ENCODE data around the gene PLD2.

PLD2 gene

GRCh38 chr17:4782652-4783051 is 24.3 kb upstream of the PLD2 start:
- Histone ChIP-seq H3K27ac (ENCODE audit: low read length) (no peak overlapping the region), H3K9ac (ENCODE audit: low read length) (no peak overlapping the region), H3K27me3 (ENCODE audit: control insufficient read depth, insufficient read depth, low read length) (peaks cover 26% of the 10 kb centered on the region), H3K9me3 (ENCODE audit: control insufficient read depth, low read depth, low read length) (no peaks in the 10 kb centered on the region), H3K4me1 (ENCODE audit: control insufficient read depth, low read depth, low read length) (no peaks in the 10 kb centered on the region), H3K36me3 (ENCODE audit: control insufficient read depth, low read depth, low read length) (no peaks in the 10 kb centered on the region), H3K4me3 (ENCODE audit: low read length) (no peak overlapping the region)

- Histone ChIP-seq H3K9ac (ENCODE audit: low read length) (no peak overlapping the region), H3K4me1 (ENCODE audit: control insufficient read depth, low read depth, low read length) (no peaks in the 10 kb centered on the region), H3K4me3 (ENCODE audit: low read length) (no peak overlapping the region), H3K27me3 (ENCODE audit: control insufficient read depth, insufficient read depth, low read length) (peaks cover 54% of the 10 kb centered on the region), H3K36me3 (ENCODE audit: control insufficient read depth, low read depth, low read length) (no peaks in the 10 kb centered on the region), H3K9me3 (ENCODE audit: control insufficient read depth, low read depth, low read length) (no peaks in the 10 kb centered on the region), H3K27ac (ENCODE audit: low read length) (no peak overlapping the region)
Observed at GRCh38 chr17:4785311-4786105, 21.4 kb upstream of the PLD2 start.

GRCh38 chr17:4786106-4786511 is 20.8 kb upstream of the PLD2 start, which contains the start of gene VMO1:
Gene VMO1 (minus strand): TSS chr17:4786364. CDS start chr17:4786352, 12 bp downstream.
- H3K27ac ChIP-seq (ENCODE audit: low read length) = no peak within 1 kb of the TSS
- no peaks in the 10 kb centered on the region for H3K4me1 ChIP-seq (ENCODE audit: control insufficient read depth, low read depth, low read length)
- no peak within 1 kb of the TSS for H3K9ac ChIP-seq (ENCODE audit: low read length)
- H3K4me3 ChIP-seq (ENCODE audit: low read length) = no peak within 1 kb of the TSS
- H3K36me3 ChIP-seq (ENCODE audit: control insufficient read depth, low read depth, low read length) = no peaks in the 10 kb centered on the region
- no peaks in the 10 kb centered on the region for H3K9me3 ChIP-seq (ENCODE audit: control insufficient read depth, low read depth, low read length)
- peaks cover 60% of the 10 kb centered on the region for H3K27me3 ChIP-seq (ENCODE audit: control insufficient read depth, insufficient read depth, low read length)

DNA sequence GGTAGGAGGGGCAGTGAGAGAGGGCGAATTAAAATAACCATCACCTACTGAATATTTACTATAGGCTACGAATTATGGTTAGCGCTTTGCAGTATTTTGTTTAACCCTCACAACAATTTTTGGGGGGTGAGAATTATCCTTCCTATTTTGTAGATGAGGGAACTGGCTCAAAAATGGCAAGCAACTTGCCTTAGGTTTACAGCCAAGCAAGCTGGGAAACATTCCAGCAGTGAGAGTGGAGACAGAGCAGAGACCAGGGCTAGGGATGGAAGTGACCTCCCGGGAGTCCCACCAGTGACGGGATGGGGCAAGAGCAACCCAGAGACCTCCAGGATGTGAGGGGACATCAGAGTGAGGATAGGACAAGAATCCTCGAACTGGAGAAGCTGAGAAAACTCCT is 20.4 kb upstream of the PLD2 start:
- H3K36me3 ChIP-seq (ENCODE audit: control insufficient read depth, low read depth, low read length) = no peaks in the 10 kb centered on the region
- H3K4me1 ChIP-seq (ENCODE audit: control insufficient read depth, low read depth, low read length) = no peaks in the 10 kb centered on the region
- no peaks in the 10 kb centered on the region for H3K9me3 ChIP-seq (ENCODE audit: control insufficient read depth, low read depth, low read length)
- no peak overlapping the region for H3K27ac ChIP-seq (ENCODE audit: low read length)
- H3K9ac ChIP-seq (ENCODE audit: low read length) = no peak overlapping the region
- no peak overlapping the region for H3K4me3 ChIP-seq (ENCODE audit: low read length)
- peaks cover 64% of the 10 kb centered on the region for H3K27me3 ChIP-seq (ENCODE audit: control insufficient read depth, insufficient read depth, low read length)

GRCh38 chr17:4788159-4788806 is 18.7 kb upstream of the PLD2 start:
- H3K9me3 ChIP-seq (ENCODE audit: control insufficient read depth, low read depth, low read length) = no peaks in the 10 kb centered on the region
- peaks cover 75% of the 10 kb centered on the region for H3K27me3 ChIP-seq (ENCODE audit: control insufficient read depth, insufficient read depth, low read length)
- H3K9ac ChIP-seq (ENCODE audit: low read length) = no peak overlapping the region
- no peaks in the 10 kb centered on the region for H3K4me1 ChIP-seq (ENCODE audit: control insufficient read depth, low read depth, low read length)
- no peaks in the 10 kb centered on the region for H3K36me3 ChIP-seq (ENCODE audit: control insufficient read depth, low read depth, low read length)
- peak overlapping the region; percentile 73 for H3K4me3 ChIP-seq (ENCODE audit: low read length)
- H3K27ac ChIP-seq (ENCODE audit: low read length) = no peak overlapping the region

DNA sequence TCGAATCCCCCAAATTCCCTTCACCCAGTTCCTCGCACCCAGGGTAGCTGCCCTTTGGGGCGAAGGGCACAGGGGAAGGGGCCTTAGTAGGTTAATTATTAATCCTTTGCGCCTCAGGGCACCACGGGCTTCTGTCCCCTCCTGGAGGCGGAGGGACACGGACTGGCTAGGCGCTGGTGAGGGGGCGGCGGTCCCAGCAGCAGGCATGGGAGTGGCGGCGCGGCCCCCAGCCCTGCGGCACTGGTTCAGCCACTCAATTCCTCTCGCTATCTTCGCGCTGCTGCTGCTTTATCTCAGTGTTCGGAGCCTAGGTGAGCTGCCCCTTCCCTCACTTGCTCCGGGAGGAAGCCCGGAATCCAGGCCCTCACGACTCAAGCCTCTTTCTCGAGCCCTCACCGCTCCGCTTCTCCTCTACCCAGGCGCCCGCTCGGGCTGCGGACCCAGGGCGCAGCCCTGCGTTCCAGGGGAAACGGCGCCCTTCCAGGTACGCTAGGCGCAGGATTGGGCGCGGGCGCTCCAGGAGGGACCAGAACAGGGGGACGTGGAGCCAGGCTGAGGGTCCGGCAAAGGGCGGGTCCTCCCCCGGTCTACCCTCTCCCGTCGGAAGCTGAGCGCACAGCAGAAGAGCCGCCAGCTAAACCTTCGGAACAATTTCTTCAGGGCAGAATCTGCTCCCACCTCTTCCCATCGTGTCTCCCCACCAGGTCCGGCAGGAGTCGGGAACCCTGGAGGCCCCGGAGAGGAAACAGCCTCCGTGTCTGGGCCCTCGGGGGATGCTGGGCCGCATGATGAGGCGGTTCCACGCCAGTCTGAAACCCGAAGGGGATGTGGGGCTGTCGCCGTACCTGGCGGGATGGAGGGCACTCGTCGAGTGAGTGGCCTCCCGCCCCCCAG is 17.9 kb upstream of the PLD2 start, which contains the start of gene GLTPD2:
Gene GLTPD2 (plus strand): TSS at position 158 of the 894 bp plus-strand sequence. CDS start 48 bp downstream, at position 206.
- no peaks in the 10 kb centered on the region for H3K4me1 ChIP-seq (ENCODE audit: control insufficient read depth, low read depth, low read length)
- H3K9ac ChIP-seq (ENCODE audit: low read length) = no peak within 1 kb of the TSS
- no peaks in the 10 kb centered on the region for H3K9me3 ChIP-seq (ENCODE audit: control insufficient read depth, low read depth, low read length)
- peak within 1 kb of the TSS; percentile 73 for H3K4me3 ChIP-seq (ENCODE audit: low read length)
- peaks cover 74% of the 10 kb centered on the region for H3K27me3 ChIP-seq (ENCODE audit: control insufficient read depth, insufficient read depth, low read length)
- no peak within 1 kb of the TSS for H3K27ac ChIP-seq (ENCODE audit: low read length)
- no peaks in the 10 kb centered on the region for H3K36me3 ChIP-seq (ENCODE audit: control insufficient read depth, low read depth, low read length)

GRCh38 chr17:4789701-4789950 is 17.3 kb upstream of the PLD2 start:
- H3K4me3 ChIP-seq (ENCODE audit: low read length) = peak overlapping the region; percentile 73
- H3K4me1 ChIP-seq (ENCODE audit: control insufficient read depth, low read depth, low read length) = no peaks in the 10 kb centered on the region
- no peak overlapping the region for H3K27ac ChIP-seq (ENCODE audit: low read length)
- no peak overlapping the region for H3K9ac ChIP-seq (ENCODE audit: low read length)
- peaks cover 74% of the 10 kb centered on the region for H3K27me3 ChIP-seq (ENCODE audit: control insufficient read depth, insufficient read depth, low read length)
- no peaks in the 10 kb centered on the region for H3K9me3 ChIP-seq (ENCODE audit: control insufficient read depth, low read depth, low read length)
- H3K36me3 ChIP-seq (ENCODE audit: control insufficient read depth, low read depth, low read length) = no peaks in the 10 kb centered on the region

DNA sequence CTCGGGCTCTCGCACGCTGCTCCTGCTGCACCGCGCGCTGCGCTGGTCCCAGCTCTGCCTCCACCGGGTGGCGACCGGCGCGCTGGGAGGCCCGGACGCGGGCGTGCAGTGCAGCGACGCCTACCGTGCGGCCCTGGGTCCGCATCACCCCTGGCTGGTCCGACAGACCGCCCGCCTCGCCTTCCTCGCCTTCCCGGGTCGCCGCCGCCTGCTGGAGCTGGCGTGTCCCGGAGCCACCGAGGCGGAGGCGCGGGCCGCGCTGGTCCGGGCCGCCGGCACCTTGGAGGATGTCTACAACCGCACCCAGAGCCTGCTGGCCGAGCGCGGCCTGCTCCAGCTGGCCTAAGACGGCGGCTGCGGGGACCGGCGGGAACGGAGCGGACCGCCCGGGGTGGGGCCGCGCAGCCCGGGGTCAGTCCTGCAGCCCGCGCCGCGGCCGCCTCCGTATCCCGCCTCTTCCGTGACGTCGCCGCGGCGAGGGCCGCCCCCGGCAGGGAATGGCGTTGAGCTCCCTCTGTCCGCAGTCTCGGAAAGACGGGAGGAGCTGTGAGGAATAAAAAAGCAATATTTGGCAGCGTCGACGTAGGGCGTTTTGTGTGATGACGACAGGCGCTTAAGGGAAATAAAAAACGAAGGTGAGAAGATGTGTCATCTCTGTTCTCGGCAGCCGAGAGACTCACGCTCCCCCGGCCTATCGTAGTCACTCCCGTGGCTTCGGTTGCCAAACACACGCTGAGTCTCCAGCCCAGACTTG is 16.8 kb upstream of the PLD2 start:
- Histone ChIP-seq H3K9me3 (ENCODE audit: control insufficient read depth, low read depth, low read length) (no peaks in the 10 kb centered on the region), H3K4me1 (ENCODE audit: control insufficient read depth, low read depth, low read length) (no peaks in the 10 kb centered on the region), H3K36me3 (ENCODE audit: control insufficient read depth, low read depth, low read length) (no peaks in the 10 kb centered on the region), H3K9ac (ENCODE audit: low read length) (peak overlapping the region; percentile 45), H3K27me3 (ENCODE audit: control insufficient read depth, insufficient read depth, low read length) (peaks cover 74% of the 10 kb centered on the region), H3K27ac (ENCODE audit: low read length) (no peak overlapping the region), H3K4me3 (ENCODE audit: low read length) (peak overlapping the region; percentile 73)

DNA sequence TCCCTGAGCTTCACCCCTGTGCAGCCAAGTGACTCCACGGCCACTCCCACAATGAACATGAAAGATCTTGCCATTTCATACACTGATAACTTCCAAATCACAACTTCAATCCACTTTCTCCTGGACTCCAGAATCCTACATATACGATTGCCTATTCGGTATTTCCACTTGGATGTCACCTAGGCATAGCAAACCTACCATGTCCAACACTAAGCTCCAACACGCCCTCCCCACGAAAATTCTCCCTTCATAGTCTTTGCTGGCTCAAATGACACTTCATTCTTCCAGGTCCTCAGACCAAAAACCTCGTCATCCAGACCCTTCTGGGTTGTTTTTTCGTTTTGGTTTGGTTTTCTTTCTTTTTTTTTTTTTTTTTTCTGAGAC is 16.3 kb upstream of the PLD2 start:
- Histone ChIP-seq H3K27ac (ENCODE audit: low read length) (no peak overlapping the region), H3K27me3 (ENCODE audit: control insufficient read depth, insufficient read depth, low read length) (peaks cover 73% of the 10 kb centered on the region), H3K4me3 (ENCODE audit: low read length) (peak overlapping the region; percentile 73), H3K36me3 (ENCODE audit: control insufficient read depth, low read depth, low read length) (no peaks in the 10 kb centered on the region), H3K9ac (ENCODE audit: low read length) (no peak overlapping the region), H3K9me3 (ENCODE audit: control insufficient read depth, low read depth, low read length) (no peaks in the 10 kb centered on the region), H3K4me1 (ENCODE audit: control insufficient read depth, low read depth, low read length) (no peaks in the 10 kb centered on the region)

DNA sequence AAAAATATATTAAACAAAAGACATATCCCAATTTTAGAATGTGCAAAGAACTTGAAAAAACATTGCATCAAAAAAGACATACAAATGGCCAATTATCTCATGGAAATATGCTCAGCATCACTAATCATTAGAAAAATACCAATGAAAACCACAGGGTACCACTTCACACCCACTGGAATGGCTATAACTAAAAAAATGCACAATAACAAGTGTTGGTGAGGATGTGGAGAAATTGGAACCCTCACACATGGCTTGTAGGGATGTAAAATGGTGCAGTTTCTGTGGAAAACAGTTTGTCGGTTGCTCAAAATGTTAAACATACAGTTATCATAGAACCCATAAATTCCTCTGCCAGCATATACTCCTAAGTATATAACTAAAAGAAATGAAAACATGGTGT is 11.8 kb upstream of the PLD2 start:
- Histone ChIP-seq H3K27me3 (ENCODE audit: control insufficient read depth, insufficient read depth, low read length) (peaks cover 29% of the 10 kb centered on the region), H3K36me3 (ENCODE audit: control insufficient read depth, low read depth, low read length) (peaks cover 18% of the 10 kb centered on the region), H3K27ac (ENCODE audit: low read length) (no peak overlapping the region), H3K4me1 (ENCODE audit: control insufficient read depth, low read depth, low read length) (no peaks in the 10 kb centered on the region), H3K9me3 (ENCODE audit: control insufficient read depth, low read depth, low read length) (no peaks in the 10 kb centered on the region), H3K9ac (ENCODE audit: low read length) (no peak overlapping the region), H3K4me3 (ENCODE audit: low read length) (no peak overlapping the region)

GRCh38 chr17:4796552-4796920 is 10.4 kb upstream of the PLD2 start:
- Histone ChIP-seq H3K36me3 (ENCODE audit: control insufficient read depth, low read depth, low read length) (peaks cover 18% of the 10 kb centered on the region), H3K9me3 (ENCODE audit: control insufficient read depth, low read depth, low read length) (no peaks in the 10 kb centered on the region), H3K27me3 (ENCODE audit: control insufficient read depth, insufficient read depth, low read length) (peaks cover 15% of the 10 kb centered on the region), H3K9ac (ENCODE audit: low read length) (peak overlapping the region; percentile 89), H3K4me3 (ENCODE audit: low read length) (peak overlapping the region; percentile 93), H3K4me1 (ENCODE audit: control insufficient read depth, low read depth, low read length) (no peaks in the 10 kb centered on the region), H3K27ac (ENCODE audit: low read length) (peak overlapping the region; percentile 19)

Data from iPS-18a (cell line).